Tibial nerve (tissue), 4 donors: Measurements from ENCODE around the gene PITRM1. TPM values are rescaled to one million over a fixed set of nuclear protein-coding genes. Genes with fewer than 3 reads are reported as not detected.

Experiments used
- DNase-seq, 2 donors: peaks; one replicate each; pipeline ENCODE4 v3.0.0-alpha.2; 2019; ENCODE audit warnings: low spot score in 2 of 2
- H3K27ac ChIP-seq, 4 donors: fragments of 200-600 bp; sonication (generic) in 3 of 4; one replicate each; pipeline ENCODE4 v1.5.1; 2017 to 2019; ENCODE audit warnings: mild to moderate bottlenecking in 1 of 4
- H3K27me3 ChIP-seq, 2 donors: fragments of 200-600 bp; sonication (generic) in 1 of 2; one replicate each; pipeline versions ENCODE4 v1.5.1 to v1.6.0; 2017 to 2019
- H3K36me3 ChIP-seq, 3 donors: fragments of 200-600 bp; sonication (generic); one replicate each; pipeline ENCODE4 v1.5.1; 2018 to 2019
- H3K4me1 ChIP-seq, 4 donors: fragments of 200-600 bp; sonication (generic) in 3 of 4; one replicate each; pipeline ENCODE4 v1.5.1; 2017 to 2019
- H3K4me3 ChIP-seq, 4 donors: fragments of 200-600 bp; sonication (generic) in 3 of 4; one replicate each; pipeline ENCODE4 v1.5.1; 2017 to 2019; ENCODE audit warnings: mild to moderate bottlenecking in 1 of 4, moderate library complexity in 1 of 4
- H3K9me3 ChIP-seq, 4 donors: fragments of 200-600 bp; sonication (generic) in 3 of 4; one replicate each; pipeline ENCODE4 v1.5.1; 2017 to 2019
- EP300 ChIP-seq, 2 donors: sonication (generic); formaldehyde crosslinking; IDR thresholded peaks; one replicate each; pipeline ENCODE4 v1.6.1; 2017; ENCODE audit warnings: antibody characterized with exemption in 2 of 2, mild to moderate bottlenecking in 1 of 2
- POLR2A ChIP-seq, 2 donors: fragments of 450-650 bp; IDR thresholded peaks; one replicate each; pipeline ENCODE4 v1.6.1; 2017; ENCODE audit warnings: antibody characterized with exemption in 2 of 2, mild to moderate bottlenecking in 2 of 2, moderate library complexity in 2 of 2
- WGBS, 2 donors: methylation state at CpG; one replicate each; pipeline ENCODE4 v1.1.5; 2018; 5-methylcytosine and 5-hydroxymethylcytosine counted together
- total RNA-seq, 4 donors: library from RNA; depleted of rRNA; stranded (reverse); fragments of >200 nt; gene quantifications; one replicate each; pipeline ENCODE4 v1.1.0, GENCODE V29; 2016
- TF ChIP-seq, protein P1 (sequence below), 5 experiments: fragments of 200-600 bp in 3 of 5; fragments of 450-650 bp in 2 of 5; sonication (generic) in 3 of 5; IDR thresholded peaks; one replicate each; pipeline ENCODE4 v1.5.1; 2016 to 2019; ENCODE audit warnings: antibody characterized with exemption in 5 of 5, mild to moderate bottlenecking in 3 of 5, moderate library complexity in 2 of 5

Gene PITRM1
- total RNA-seq, 4 donors from 2014 or later = 55.5 to 83.7 (median 59.7) TPM

DNA sequence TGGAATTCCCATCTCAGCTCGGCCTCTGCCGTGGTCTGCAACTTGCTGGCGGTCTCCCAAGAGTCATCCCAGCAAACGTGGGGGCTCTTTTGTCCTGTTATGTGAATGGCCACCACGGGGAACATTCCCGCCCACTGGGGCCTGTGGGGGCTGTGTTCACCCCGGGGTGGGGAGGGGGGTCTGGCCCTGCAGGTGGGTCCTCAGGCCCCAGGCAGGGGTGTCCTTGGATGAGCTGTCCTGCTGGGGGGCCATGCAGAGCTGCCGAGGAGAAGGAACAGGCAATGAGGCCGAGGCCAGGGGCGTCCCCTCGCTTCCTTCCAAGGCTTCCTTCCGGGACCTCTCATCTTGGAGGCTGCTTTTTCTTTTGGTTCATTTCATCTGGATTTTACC lies 24.4 kb upstream of the PITRM1 start:
- peak overlapping the region in 2 of 4 donors; percentile 46 to 55 for H3K27ac ChIP-seq

DNA sequence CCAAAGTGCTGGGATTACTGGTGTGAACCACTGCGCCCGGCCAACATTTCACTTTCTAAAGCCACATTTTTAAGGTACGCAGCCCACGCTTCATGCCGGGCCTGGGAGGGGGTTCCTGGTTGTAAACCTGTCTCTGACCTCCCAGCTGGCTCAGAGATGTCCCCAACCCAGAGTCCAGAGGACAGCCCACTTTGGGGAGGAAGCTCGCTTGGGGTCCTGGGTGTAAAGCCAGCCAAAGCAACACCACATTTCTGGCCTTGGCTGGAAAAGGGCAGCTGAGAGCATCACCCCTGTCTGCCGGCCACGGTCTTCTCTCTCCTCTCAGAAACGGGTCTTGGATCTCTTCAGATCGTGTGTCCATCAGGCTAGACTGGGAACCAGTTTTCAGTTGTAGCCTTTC lies 23.9 kb upstream of the PITRM1 start:
- peak overlapping the region in 1 of 4 donors; percentile 55 for H3K27ac ChIP-seq
- WGBS, 2 donors = 82 to 86% methylated on average over 10 of the region's 10 CpGs
- no peak for TF ChIP-seq EP300 (IDR thresholded peaks at IDR 0.05)
- TF ChIP-seq POLR2A (IDR thresholded peaks at IDR 0.05) = no peak
- TF ChIP-seq, protein P1, sequence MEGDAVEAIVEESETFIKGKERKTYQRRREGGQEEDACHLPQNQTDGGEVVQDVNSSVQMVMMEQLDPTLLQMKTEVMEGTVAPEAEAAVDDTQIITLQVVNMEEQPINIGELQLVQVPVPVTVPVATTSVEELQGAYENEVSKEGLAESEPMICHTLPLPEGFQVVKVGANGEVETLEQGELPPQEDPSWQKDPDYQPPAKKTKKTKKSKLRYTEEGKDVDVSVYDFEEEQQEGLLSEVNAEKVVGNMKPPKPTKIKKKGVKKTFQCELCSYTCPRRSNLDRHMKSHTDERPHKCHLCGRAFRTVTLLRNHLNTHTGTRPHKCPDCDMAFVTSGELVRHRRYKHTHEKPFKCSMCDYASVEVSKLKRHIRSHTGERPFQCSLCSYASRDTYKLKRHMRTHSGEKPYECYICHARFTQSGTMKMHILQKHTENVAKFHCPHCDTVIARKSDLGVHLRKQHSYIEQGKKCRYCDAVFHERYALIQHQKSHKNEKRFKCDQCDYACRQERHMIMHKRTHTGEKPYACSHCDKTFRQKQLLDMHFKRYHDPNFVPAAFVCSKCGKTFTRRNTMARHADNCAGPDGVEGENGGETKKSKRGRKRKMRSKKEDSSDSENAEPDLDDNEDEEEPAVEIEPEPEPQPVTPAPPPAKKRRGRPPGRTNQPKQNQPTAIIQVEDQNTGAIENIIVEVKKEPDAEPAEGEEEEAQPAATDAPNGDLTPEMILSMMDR (IDR thresholded peaks at IDR 0.05) = no peak

More for the DNA sequence above, 24.4 kb upstream of the PITRM1 start:
- peak overlapping the region in 2 of 4 donors; percentile 16 to 25 for H3K4me3 ChIP-seq
- peaks cover 0 to 26% (median 4%) of the 10 kb centered on the region in 4 donors for H3K4me1 ChIP-seq
- WGBS, 2 donors = 35% methylated on average over 12 of the region's 12 CpGs
- no peak for DNase-seq
- TF ChIP-seq POLR2A (IDR thresholded peaks at IDR 0.05) = no peak
- TF ChIP-seq EP300 (IDR thresholded peaks at IDR 0.05) = no peak
- TF ChIP-seq, protein P1 (IDR thresholded peaks at IDR 0.05) = no peak
- H3K27me3 ChIP-seq = no peaks in the 10 kb centered on the region
- no peaks in the 10 kb centered on the region for H3K36me3 ChIP-seq
- no peaks in the 10 kb centered on the region for H3K9me3 ChIP-seq

DNA sequence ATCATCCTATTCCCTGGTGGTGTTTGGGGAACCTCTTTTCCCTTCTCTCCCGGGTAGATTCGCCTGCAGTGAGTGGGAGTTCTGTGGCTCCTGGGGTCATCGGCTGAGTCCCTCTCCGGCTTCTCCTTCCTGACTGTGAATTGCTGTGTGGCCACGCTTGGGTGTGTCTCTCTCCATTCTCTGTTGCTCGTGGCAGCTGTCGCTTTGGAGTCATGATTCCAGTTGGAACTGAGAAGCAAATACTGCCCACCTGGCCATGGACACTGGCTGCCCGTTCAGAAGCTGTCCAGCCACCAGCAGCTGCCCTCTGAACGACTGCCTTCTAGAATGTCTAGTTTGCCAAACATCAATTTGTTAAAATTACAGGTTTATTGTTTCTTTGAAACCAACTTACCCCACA lies 23.1 kb upstream of the PITRM1 start:
- Histone ChIP-seq H3K36me3 (no peaks in the 10 kb centered on the region), H3K9me3 (no peaks in the 10 kb centered on the region), H3K27ac (no peak overlapping the region), H3K4me3 (no peak overlapping the region), H3K4me1 (peaks cover 0 to 26% (median 4%) of the 10 kb centered on the region in 4 donors), H3K27me3 (no peaks in the 10 kb centered on the region)
- no peak for TF ChIP-seq EP300 (IDR thresholded peaks at IDR 0.05)
- TF ChIP-seq, protein P1 (IDR thresholded peaks at IDR 0.05) = no peak
- DNase-seq = no peak
- 86 to 93% methylated on average over 9 of the region's 9 CpGs for WGBS, 2 donors

More for the DNA sequence above, 23.9 kb upstream of the PITRM1 start:
- Histone ChIP-seq H3K9me3 (no peaks in the 10 kb centered on the region), H3K4me3 (no peak overlapping the region), H3K4me1 (peaks cover 0 to 26% (median 4%) of the 10 kb centered on the region in 4 donors), H3K27me3 (no peaks in the 10 kb centered on the region), H3K36me3 (no peaks in the 10 kb centered on the region)
- DNase-seq = no peak

DNA sequence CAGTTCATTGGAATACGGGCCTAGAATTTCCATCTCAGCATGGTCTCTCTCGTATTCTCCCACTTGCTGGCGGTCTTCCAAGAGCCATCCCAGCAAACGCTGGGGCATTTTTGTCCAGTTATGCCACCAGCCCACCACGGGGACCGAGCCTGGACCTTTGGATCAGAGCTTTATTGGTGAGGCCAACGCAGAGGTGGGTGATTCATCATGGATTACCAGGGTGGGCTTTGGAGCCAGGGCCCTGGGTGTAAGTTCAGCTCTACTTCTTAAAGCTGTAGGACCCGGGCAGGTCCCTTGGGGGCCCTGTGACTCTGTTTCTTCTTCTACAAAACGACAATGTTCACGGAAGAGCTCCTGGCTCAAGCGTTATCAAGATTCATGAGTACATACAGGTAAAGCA lies 22.7 kb upstream of the PITRM1 start:
- Histone ChIP-seq H3K4me3 (no peak overlapping the region), H3K27me3 (no peaks in the 10 kb centered on the region), H3K9me3 (no peaks in the 10 kb centered on the region), H3K4me1 (peaks cover 0 to 26% (median 4%) of the 10 kb centered on the region in 4 donors), H3K36me3 (no peaks in the 10 kb centered on the region), H3K27ac (no peak overlapping the region)
- 62 to 68% methylated on average over 11 of the region's 11 CpGs for WGBS, 2 donors
- no peak for DNase-seq
- TF ChIP-seq EP300 (IDR thresholded peaks at IDR 0.05) = no peak
- TF ChIP-seq, protein P1 (IDR thresholded peaks at IDR 0.05) = no peak
- TF ChIP-seq POLR2A (IDR thresholded peaks at IDR 0.05) = no peak

DNA sequence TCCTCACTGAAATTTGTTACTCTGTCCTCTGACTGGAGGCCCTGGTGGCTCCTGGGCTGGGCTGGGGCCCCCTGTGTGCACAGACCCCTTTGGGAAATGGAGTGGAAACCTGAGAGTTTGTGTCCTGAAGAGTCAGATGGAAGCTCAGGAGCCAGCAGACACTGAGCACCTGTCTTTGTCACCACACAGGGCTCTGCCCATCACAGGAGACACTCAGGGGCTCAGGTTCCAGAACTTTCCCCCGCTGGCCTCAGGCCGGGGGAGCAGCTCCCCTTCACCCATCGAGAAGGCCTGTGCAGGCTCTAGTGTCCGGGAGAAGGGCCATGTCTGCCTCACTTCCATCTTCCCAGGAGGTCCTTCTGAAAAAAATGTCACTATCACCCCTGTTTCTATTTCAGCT lies 22.3 kb upstream of the PITRM1 start:
- DNase-seq = no peak
- no peaks in the 10 kb centered on the region for H3K9me3 ChIP-seq
- H3K27me3 ChIP-seq = no peaks in the 10 kb centered on the region
- WGBS, 2 donors = 89 to 90% methylated on average over 4 of the region's 4 CpGs
- H3K27ac ChIP-seq = no peak overlapping the region
- H3K4me3 ChIP-seq = no peak overlapping the region
- peaks cover 0 to 26% (median 4%) of the 10 kb centered on the region in 4 donors for H3K4me1 ChIP-seq
- TF ChIP-seq EP300 (IDR thresholded peaks at IDR 0.05) (no peak), POLR2A (IDR thresholded peaks at IDR 0.05) (no peak)
- TF ChIP-seq, protein P1 (IDR thresholded peaks at IDR 0.05) = no peak
- H3K36me3 ChIP-seq = no peaks in the 10 kb centered on the region
